Measurements from ENCODE around the gene ZDHHC12.

ZDHHC12 gene

GRCh38 chr9:128715436-128715750 is 8.5 kb downstream of the ZDHHC12 start:
- TF ChIP-seq, protein P1, sequence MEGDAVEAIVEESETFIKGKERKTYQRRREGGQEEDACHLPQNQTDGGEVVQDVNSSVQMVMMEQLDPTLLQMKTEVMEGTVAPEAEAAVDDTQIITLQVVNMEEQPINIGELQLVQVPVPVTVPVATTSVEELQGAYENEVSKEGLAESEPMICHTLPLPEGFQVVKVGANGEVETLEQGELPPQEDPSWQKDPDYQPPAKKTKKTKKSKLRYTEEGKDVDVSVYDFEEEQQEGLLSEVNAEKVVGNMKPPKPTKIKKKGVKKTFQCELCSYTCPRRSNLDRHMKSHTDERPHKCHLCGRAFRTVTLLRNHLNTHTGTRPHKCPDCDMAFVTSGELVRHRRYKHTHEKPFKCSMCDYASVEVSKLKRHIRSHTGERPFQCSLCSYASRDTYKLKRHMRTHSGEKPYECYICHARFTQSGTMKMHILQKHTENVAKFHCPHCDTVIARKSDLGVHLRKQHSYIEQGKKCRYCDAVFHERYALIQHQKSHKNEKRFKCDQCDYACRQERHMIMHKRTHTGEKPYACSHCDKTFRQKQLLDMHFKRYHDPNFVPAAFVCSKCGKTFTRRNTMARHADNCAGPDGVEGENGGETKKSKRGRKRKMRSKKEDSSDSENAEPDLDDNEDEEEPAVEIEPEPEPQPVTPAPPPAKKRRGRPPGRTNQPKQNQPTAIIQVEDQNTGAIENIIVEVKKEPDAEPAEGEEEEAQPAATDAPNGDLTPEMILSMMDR (IDR thresholded peaks at IDR 0.05): no peak
- Mint-ChIP-seq H3K27ac (no peak overlapping the region), H3K36me3 (ENCODE audit: low read depth) (peaks cover 9% of the 10 kb centered on the region), H3K4me3 (no peak overlapping the region), H3K9me3 (no peaks in the 10 kb centered on the region), H3K27me3 (ENCODE audit: low read depth, poor library complexity) (no peaks in the 10 kb centered on the region), H3K4me1 (no peaks in the 10 kb centered on the region)
- DNase-seq: no peak

DNA sequence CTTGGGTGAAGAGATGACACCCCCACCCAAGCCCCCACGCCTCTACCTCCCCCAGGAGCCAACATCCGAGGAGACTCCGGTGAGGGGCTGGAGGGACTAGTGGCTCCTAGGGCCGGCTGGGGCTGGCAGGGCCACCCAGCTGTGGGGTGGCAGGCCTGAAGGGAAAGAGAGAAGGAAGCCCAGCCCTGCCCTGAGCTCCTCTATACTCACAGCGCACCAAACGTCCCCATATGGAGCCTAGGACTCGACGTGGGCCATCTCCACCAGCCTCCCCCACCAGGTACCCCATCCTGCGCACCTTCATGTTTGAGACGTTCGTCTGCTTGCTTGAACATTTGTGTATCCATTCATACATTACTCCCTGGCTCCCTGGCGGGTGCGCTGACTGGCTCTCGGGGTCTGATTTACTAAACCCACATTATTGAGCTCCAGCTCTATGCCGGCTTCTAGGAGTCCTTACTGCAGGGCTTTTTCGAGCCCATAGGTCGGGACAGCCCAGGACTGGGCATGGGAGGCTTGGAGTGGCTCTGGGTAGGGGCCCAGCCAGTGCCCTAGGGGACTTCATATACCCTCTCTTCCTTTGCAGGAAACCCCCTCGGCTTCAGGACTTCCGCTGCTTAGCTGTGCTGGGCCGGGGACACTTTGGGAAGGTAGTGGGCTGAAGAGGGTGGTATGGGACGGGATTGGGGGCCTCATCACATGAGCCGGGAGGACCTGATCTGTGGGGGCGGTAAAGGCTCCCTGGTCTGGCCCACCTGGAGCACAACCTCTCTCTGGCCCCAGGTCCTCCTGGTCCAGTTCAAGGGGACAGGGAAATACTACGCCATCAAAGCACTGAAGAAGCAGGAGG is 9.1 kb downstream of the ZDHHC12 start:
- no peaks in the 10 kb centered on the region for H3K27me3 Mint-ChIP-seq (ENCODE audit: low read depth, poor library complexity)
- H3K9me3 Mint-ChIP-seq: no peaks in the 10 kb centered on the region
- no peak for DNase-seq
- H3K36me3 Mint-ChIP-seq (ENCODE audit: low read depth): peaks cover 15% of the 10 kb centered on the region
- peak overlapping the region; percentile 39 for H3K27ac Mint-ChIP-seq
- no peaks in the 10 kb centered on the region for H3K4me1 Mint-ChIP-seq
- TF ChIP-seq, protein P1 (IDR thresholded peaks at IDR 0.05): no peak
- no peak overlapping the region for H3K4me3 Mint-ChIP-seq

DNA sequence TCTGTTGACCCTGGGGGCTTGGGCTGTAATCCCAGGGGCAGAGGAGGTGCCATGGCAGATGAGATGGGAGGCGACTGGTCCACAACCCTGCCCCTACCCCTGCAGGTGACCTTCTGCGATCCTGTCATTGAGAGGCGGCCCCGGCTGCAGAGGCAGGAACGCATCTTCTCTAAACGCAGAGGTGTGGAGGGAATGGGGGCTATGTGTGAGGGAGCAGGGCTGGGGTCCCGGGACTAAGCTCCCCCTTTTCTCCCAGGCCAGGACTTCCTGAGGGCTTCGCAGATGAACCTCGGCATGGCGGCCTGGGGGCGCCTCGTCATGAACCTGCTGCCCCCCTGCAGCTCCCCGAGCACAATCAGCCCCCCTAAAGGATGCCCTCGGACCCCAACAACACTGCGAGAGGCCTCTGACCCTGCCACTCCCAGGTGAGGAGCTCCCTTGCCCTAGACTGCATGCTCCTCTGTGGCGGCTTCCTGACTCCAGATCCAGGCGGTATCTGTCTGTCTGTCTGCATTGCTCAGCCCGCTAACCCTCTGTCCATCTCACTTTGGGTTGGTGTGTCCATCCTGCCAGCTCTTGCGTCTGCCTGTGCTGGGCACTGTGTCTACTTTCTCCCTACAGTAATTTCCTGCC is 9.9 kb downstream of the ZDHHC12 start:
- TF ChIP-seq, protein P1 (IDR thresholded peaks at IDR 0.05): no peak
- no peak for DNase-seq
- Mint-ChIP-seq H3K36me3 (ENCODE audit: low read depth) (peaks cover 15% of the 10 kb centered on the region), H3K27me3 (ENCODE audit: low read depth, poor library complexity) (no peaks in the 10 kb centered on the region), H3K27ac (peak overlapping the region; percentile 39), H3K4me1 (no peaks in the 10 kb centered on the region), H3K9me3 (no peaks in the 10 kb centered on the region), H3K4me3 (no peak overlapping the region)

- TF ChIP-seq, protein P1 (IDR thresholded peaks at IDR 0.05): no peak
- Mint-ChIP-seq H3K4me1 (no peaks in the 10 kb centered on the region), H3K36me3 (ENCODE audit: low read depth) (peaks cover 15% of the 10 kb centered on the region), H3K27me3 (ENCODE audit: low read depth, poor library complexity) (no peaks in the 10 kb centered on the region), H3K27ac (no peak overlapping the region), H3K9me3 (no peaks in the 10 kb centered on the region), H3K4me3 (no peak overlapping the region)
- DNase-seq: no peak
Measured at GRCh38 chr9:128713411-128713780, 10.5 kb downstream of the ZDHHC12 start.

DNA sequence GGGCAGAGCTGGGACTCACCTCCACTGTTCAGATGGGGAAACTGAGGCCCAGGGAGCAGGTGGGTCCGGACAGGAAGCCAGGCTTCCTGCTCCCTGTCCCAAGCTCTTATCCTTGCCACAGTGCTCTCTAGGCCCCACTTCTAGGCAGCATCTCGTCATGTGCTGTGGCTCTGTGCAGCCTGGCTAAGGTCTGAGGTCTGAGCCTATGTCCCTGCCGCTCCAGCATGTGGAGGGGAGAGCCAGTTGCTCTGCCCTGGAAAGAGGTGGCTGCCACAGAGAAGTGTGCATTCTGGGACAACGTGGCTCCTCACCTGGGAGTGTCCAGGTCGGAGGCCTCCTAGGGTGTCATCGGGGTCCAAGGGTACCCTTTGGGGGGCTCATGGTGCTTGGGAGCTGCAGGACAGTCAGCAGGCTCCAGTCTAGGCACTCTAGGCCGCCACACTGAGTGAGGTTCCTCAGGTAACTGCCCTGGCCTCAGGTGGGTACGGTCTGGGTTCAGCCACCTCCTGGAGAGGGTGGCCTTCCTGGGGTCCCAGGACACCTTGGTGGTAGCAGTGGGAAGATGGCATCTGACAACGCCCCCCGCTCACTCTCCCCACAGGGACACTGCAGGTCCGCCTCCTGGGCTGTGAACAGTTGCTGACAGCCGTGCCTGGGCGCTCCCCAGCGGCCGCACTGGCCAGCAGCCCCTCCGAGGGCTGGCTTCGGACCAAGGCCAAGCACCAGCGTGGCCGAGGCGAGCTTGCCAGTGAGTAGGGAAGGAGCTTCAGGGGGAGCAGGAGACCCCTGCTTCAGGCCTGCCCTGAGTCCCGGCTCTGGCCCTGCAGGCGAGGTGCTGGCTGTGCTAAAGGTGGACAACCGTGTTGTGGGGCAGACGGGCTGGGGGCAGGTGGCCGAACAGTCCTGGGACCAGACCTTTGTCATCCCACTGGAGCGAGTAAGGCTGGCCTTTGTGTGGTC is 11.2 kb downstream of the ZDHHC12 start:
- no peak for DNase-seq
- H3K9me3 Mint-ChIP-seq: no peaks in the 10 kb centered on the region
- H3K27me3 Mint-ChIP-seq (ENCODE audit: low read depth, poor library complexity): no peaks in the 10 kb centered on the region
- no peaks in the 10 kb centered on the region for H3K4me1 Mint-ChIP-seq
- no peak overlapping the region for H3K27ac Mint-ChIP-seq
- peaks cover 15% of the 10 kb centered on the region for H3K36me3 Mint-ChIP-seq (ENCODE audit: low read depth)
- no peak overlapping the region for H3K4me3 Mint-ChIP-seq
- TF ChIP-seq, protein P1 (IDR thresholded peaks at IDR 0.05): no peak
